ENCODE results near the gene PPP1R1C. TPM values are rescaled to one million over a fixed set of nuclear protein-coding genes. Genes with fewer than 3 reads are reported as not detected.

PPP1R1C gene
- total RNA-seq, 4 donors from 2014 or later, result 0.11 TPM; not detected in 3

DNA sequence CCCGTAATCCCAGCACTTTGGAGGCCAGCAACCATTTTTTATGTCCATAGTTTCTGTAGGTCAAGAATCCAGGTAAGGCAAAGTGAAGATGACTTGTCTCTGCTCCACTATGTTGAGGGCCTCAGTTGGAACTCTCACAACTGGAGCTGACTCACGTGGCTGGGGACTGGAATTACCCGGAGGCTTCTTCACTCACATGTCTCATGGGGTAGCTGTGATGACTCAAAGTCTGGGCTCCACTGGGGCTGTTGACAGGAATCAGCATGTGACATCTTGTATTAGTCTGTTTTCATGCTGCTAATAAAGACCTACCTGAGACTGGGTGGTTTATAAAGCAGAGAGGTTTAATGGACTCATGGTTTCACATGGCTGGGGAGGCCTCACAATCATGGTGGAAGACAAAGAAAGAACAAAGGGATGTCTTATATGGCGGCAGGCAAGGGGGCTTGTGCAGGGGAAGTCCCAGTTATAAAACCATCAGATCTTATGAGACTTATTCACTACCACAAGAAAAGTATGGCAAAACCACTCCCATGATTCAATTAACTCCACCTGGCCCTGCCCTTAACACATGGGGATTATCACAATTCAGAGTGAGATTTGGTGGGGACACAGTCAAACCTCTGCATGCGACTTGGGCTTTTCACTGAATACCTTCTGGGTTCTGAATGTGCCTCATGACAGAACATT, 7.8 kb upstream of the PPP1R1C start:
- 93% methylated on average over 5 of the region's 5 CpGs for WGBS
- intact Hi-C loops (cut with DNase I), result no loop called here
- Histone ChIP-seq H3K27ac (replicated peaks in 1 of 4) (no peak overlapping the region), H3K4me3 (no peak overlapping the region), H3K9me3 (no peaks in the 10 kb centered on the region), H3K27me3 (no peaks in the 10 kb centered on the region), H3K36me3 (no peaks in the 10 kb centered on the region), H3K4me1 (no peaks in the 10 kb centered on the region)
- DNase-seq (ENCODE audit: extremely low spot score), result no peak
- TF ChIP-seq, protein P1, sequence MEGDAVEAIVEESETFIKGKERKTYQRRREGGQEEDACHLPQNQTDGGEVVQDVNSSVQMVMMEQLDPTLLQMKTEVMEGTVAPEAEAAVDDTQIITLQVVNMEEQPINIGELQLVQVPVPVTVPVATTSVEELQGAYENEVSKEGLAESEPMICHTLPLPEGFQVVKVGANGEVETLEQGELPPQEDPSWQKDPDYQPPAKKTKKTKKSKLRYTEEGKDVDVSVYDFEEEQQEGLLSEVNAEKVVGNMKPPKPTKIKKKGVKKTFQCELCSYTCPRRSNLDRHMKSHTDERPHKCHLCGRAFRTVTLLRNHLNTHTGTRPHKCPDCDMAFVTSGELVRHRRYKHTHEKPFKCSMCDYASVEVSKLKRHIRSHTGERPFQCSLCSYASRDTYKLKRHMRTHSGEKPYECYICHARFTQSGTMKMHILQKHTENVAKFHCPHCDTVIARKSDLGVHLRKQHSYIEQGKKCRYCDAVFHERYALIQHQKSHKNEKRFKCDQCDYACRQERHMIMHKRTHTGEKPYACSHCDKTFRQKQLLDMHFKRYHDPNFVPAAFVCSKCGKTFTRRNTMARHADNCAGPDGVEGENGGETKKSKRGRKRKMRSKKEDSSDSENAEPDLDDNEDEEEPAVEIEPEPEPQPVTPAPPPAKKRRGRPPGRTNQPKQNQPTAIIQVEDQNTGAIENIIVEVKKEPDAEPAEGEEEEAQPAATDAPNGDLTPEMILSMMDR (IDR thresholded peaks at IDR 0.05), result no peak
- no peak for TF ChIP-seq EP300 (IDR thresholded peaks at IDR 0.05)
- no peak for TF ChIP-seq POLR2A (IDR thresholded peaks at IDR 0.05; ENCODE audit: low read depth)
- TF ChIP-seq POLR2AphosphoS5 (IDR thresholded peaks at IDR 0.05), result no peak

DNA sequence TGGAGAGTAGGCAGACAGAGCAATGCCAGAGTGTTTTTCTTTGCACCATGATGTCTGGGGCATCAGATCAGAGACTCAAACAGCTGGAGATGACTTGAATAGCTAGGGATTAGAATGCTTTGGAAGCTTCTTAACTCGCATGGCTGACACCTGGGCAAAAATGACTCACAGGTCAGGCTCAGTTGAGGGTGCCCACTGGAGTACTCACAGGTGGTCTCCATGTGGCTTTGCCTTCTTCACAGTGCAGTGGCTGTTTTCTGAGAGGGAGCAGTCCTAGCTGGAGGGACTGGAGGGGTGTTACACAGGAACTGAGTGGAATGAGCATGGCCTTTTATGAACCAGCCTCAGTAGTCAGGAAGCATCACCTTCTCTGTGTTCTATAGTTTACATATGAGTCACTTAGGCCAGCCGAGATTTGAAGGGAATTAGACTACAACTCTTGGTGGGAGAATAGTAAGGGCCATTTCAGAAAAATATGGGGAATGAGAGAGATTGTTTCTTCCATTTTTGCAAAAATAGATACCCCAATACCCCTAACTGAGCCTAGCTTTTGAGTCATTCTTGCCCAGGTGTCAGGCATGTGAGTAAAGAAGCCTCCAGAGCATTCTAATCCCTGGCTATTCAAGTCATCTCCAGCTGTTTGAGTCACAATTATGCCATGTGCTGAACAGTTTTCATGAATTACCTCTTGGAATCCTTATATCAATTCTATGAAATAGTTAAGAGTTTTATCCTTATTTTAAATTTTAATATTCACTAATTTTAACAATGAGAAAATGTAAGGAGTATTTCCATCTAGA, 7.1 kb upstream of the PPP1R1C start:
- H3K36me3 ChIP-seq, result no peaks in the 10 kb centered on the region
- no peaks in the 10 kb centered on the region for H3K4me1 ChIP-seq
- H3K27me3 ChIP-seq, result no peaks in the 10 kb centered on the region
- no peak for TF ChIP-seq POLR2A (IDR thresholded peaks at IDR 0.05; ENCODE audit: low read depth)
- TF ChIP-seq, protein P1 (IDR thresholded peaks at IDR 0.05), result no peak
- no peak for TF ChIP-seq EP300 (IDR thresholded peaks at IDR 0.05)
- no peak for TF ChIP-seq POLR2AphosphoS5 (IDR thresholded peaks at IDR 0.05)
- H3K9me3 ChIP-seq, result no peaks in the 10 kb centered on the region
- WGBS, result 90% methylated on average over 2 of the region's 2 CpGs
- DNase-seq (ENCODE audit: extremely low spot score), result no peak
- H3K4me3 ChIP-seq, result no peak overlapping the region
- intact Hi-C loops (cut with DNase I), result no loop called here
- H3K27ac ChIP-seq (replicated peaks in 1 of 4), result no peak overlapping the region

- Histone ChIP-seq H3K4me3 (no peak overlapping the region), H3K36me3 (no peaks in the 10 kb centered on the region), H3K27me3 (no peaks in the 10 kb centered on the region), H3K4me1 (peaks cover 7 to 34% (median 33%) of the 10 kb centered on the region in 4 donors), H3K27ac (replicated peaks in 1 of 4) (no peak overlapping the region), H3K9me3 (no peaks in the 10 kb centered on the region)
- 84% methylated on average over 1 of the region's 1 CpG for WGBS
- DNase-seq (ENCODE audit: extremely low spot score), result no peak
- TF ChIP-seq POLR2A (IDR thresholded peaks at IDR 0.05; ENCODE audit: low read depth) (no peak), POLR2AphosphoS5 (IDR thresholded peaks at IDR 0.05) (no peak), EP300 (IDR thresholded peaks at IDR 0.05) (no peak)
- TF ChIP-seq, protein P1 (IDR thresholded peaks at IDR 0.05), result no peak
- intact Hi-C loops (cut with DNase I), result no loop called here
Measured at GRCh38 chr2:181984060-181984459, 1.6 kb upstream of the PPP1R1C start.

GRCh38 chr2:181984814-181985631, 630 bp upstream of the PPP1R1C start:
- no peak overlapping the region for H3K4me3 ChIP-seq
- 47% methylated on average over 4 of the region's 4 CpGs for WGBS
- no peaks in the 10 kb centered on the region for H3K9me3 ChIP-seq
- TF ChIP-seq EP300 (IDR thresholded peaks at IDR 0.05), result no peak
- DNase-seq (ENCODE audit: extremely low spot score), result no peak
- peaks cover 7 to 41% (median 39%) of the 10 kb centered on the region in 4 donors for H3K4me1 ChIP-seq
- no peaks in the 10 kb centered on the region for H3K27me3 ChIP-seq
- intact Hi-C loops (cut with DNase I), result no loop called here
- peak overlapping the region; percentile 21 to 60 (median 38) for H3K27ac ChIP-seq (replicated peaks in 1 of 4)
- no peaks in the 10 kb centered on the region for H3K36me3 ChIP-seq

Measured in esophagus muscularis mucosa (tissue), 4 donors.